Stimulated activated CD8-positive, alpha-beta memory T cell treated with anti-CD3 and anti-CD28 coated beads, Interleukin-7, amount 100 ng/mL, for 48 hours (primary cell): ENCODE data around the gene CPNE5.
A peak's percentile ranks its signal among the peaks of the same experiment; 100 is the strongest.

ENCODE experiments used
- DNase-seq, 2 donors: peaks; one replicate each; pipeline ENCODE4 v3.0.0-alpha.2; 2020; ENCODE audit warnings: low read depth in 1 of 2; ENCODE audit errors: extremely low read depth in 1 of 2

The CPNE5 gene

GRCh38 chr6:36766399-36766945 is 72.8 kb downstream of the CPNE5 start:
- no peak for DNase-seq

- DNase-seq: peak; percentile 52 to 71
Observed at GRCh38 chr6:36765594-36766398, 73.4 kb downstream of the CPNE5 start.

- DNase-seq: no peak
Observed at GRCh38 chr6:36765190-36765589, 74.1 kb downstream of the CPNE5 start.

GRCh38 chr6:36762123-36762522 is 77.1 kb downstream of the CPNE5 start:
- DNase-seq: no peak

GRCh38 chr6:36760685-36761435 is 78.4 kb downstream of the CPNE5 start:
- no peak for DNase-seq

- DNase-seq: peak; percentile 51 to 55
Observed at GRCh38 chr6:36759148-36759759, 80.0 kb downstream of the CPNE5 start.

- no peak for DNase-seq
Observed at GRCh38 chr6:36758516-36759147, 80.6 kb downstream of the CPNE5 start.

- DNase-seq: no peak
Observed at GRCh38 chr6:36757943-36758508, 81.2 kb downstream of the CPNE5 start.

GRCh38 chr6:36757206-36757605 is 82.0 kb downstream of the CPNE5 start:
- DNase-seq: no peak

- DNase-seq: no peak
Observed at GRCh38 chr6:36756786-36757185, 82.5 kb downstream of the CPNE5 start.

- peak; percentile 45 to 76 for DNase-seq
Observed at GRCh38 chr6:36755435-36756348, 83.6 kb downstream of the CPNE5 start.

GRCh38 chr6:36754582-36755434 is 84.4 kb downstream of the CPNE5 start:
- DNase-seq: no peak

- DNase-seq: no peak
Observed at GRCh38 chr6:36753671-36754405, 85.4 kb downstream of the CPNE5 start.

- no peak for DNase-seq
Observed at GRCh38 chr6:36752886-36753506, 86.2 kb downstream of the CPNE5 start.

GRCh38 chr6:36752187-36752885 is 86.9 kb downstream of the CPNE5 start:
- no peak for DNase-seq

GRCh38 chr6:36751833-36752186 is 87.4 kb downstream of the CPNE5 start:
- DNase-seq: no peak

GRCh38 chr6:36751091-36751490 is 88.2 kb downstream of the CPNE5 start:
- no peak for DNase-seq
